MG63 (cell line): ENCODE results near the gene HOXD9. TPM values are rescaled to one million over a fixed set of nuclear protein-coding genes. Genes with fewer than 3 reads are reported as not detected.

Source experiments
- DNase-seq: peaks from one replicate; pipeline ENCODE4 v3.0.0-alpha.2; 2020
- H3K27me3 ChIP-seq: fragments of 250-450 bp; sonication (Bioruptor Pico); 2 replicates; pipeline ENCODE4 v1.5.1; 2020; ENCODE audit warnings: mild to moderate bottlenecking, moderate library complexity
- H3K36me3 ChIP-seq: fragments of 250-450 bp; sonication (Bioruptor Pico); 2 replicates; pipeline ENCODE4 v1.5.1; 2020; ENCODE audit warnings: mild to moderate bottlenecking, moderate library complexity
- H3K4me3 ChIP-seq: fragments of 250-450 bp; sonication (Bioruptor Pico); 2 replicates; pipeline ENCODE4 v1.5.1; 2020; ENCODE audit warnings: mild to moderate bottlenecking, moderate library complexity
- H3K9me3 ChIP-seq: fragments of 250-450 bp; sonication (Bioruptor Pico); 2 replicates; pipeline ENCODE4 v1.5.1; 2020; ENCODE audit warnings: mild to moderate bottlenecking, moderate library complexity
- total RNA-seq: library from RNA; depleted of rRNA; stranded (reverse); fragments of >200 nt; shearing (Covaris generic); gene quantifications from 2 replicates; pipeline ENCODE4 v1.2.3, GENCODE V29; 2014; ENCODE audit warnings: low replicate concordance

The HOXD9 gene
- total RNA-seq, 1 experiment from 2014 or later: 0.16 TPM

GRCh38 chr2:176149481-176149938, 27.0 kb downstream of the HOXD9 start:
- Histone ChIP-seq H3K27me3 (no peaks in the 10 kb centered on the region), H3K4me3 (no peak overlapping the region), H3K9me3 (no peaks in the 10 kb centered on the region), H3K36me3 (no peaks in the 10 kb centered on the region)
- no peak for DNase-seq

GRCh38 chr2:176149939-176150583, 27.5 kb downstream of the HOXD9 start:
- H3K27me3 ChIP-seq: no peaks in the 10 kb centered on the region
- no peaks in the 10 kb centered on the region; the same call in 1 of the 2 replicates for H3K9me3 ChIP-seq
- no peak for DNase-seq
- H3K4me3 ChIP-seq: no peak overlapping the region
- no peaks in the 10 kb centered on the region for H3K36me3 ChIP-seq

GRCh38 chr2:176150584-176151441, 28.3 kb downstream of the HOXD9 start:
- Histone ChIP-seq H3K27me3 (no peaks in the 10 kb centered on the region), H3K36me3 (no peaks in the 10 kb centered on the region), H3K4me3 (no peak overlapping the region), H3K9me3 (no peaks in the 10 kb centered on the region; the same call in 1 of the 2 replicates)
- no peak for DNase-seq

- no peak for DNase-seq
- Histone ChIP-seq H3K4me3 (no peak within 1 kb of the TSS), H3K9me3 (no peaks in the 10 kb centered on the region; the same call in 1 of the 2 replicates), H3K27me3 (no peaks in the 10 kb centered on the region), H3K36me3 (no peaks in the 10 kb centered on the region)
These were observed 29.1 kb downstream of the HOXD9 start, which contains the start of gene HOXD4 for GRCh38 chr2:176151442-176152287. TSS of gene HOXD4 (plus strand) at chr2:176151550. CDS start at chr2:176151634, 84 bp downstream.

GRCh38 chr2:176152350-176153181, 30.0 kb downstream of the HOXD9 start:
- Histone ChIP-seq H3K9me3 (no peaks in the 10 kb centered on the region; the same call in 1 of the 2 replicates), H3K27me3 (no peaks in the 10 kb centered on the region), H3K4me3 (no peak overlapping the region), H3K36me3 (no peaks in the 10 kb centered on the region)
- DNase-seq: no peak

- Histone ChIP-seq H3K9me3 (no peaks in the 10 kb centered on the region; the same call in 1 of the 2 replicates), H3K36me3 (no peaks in the 10 kb centered on the region), H3K27me3 (no peaks in the 10 kb centered on the region)
These were observed 32.2 kb downstream of the HOXD9 start for GRCh38 chr2:176154576-176155252.

GRCh38 chr2:176155356-176156044, 33.0 kb downstream of the HOXD9 start:
- no peak for DNase-seq
- no peaks in the 10 kb centered on the region; the same call in 1 of the 2 replicates for H3K9me3 ChIP-seq
- H3K27me3 ChIP-seq: no peaks in the 10 kb centered on the region
- no peaks in the 10 kb centered on the region for H3K36me3 ChIP-seq
- no peak overlapping the region for H3K4me3 ChIP-seq

More at GRCh38 chr2:176154576-176155252, 32.2 kb downstream of the HOXD9 start:
- DNase-seq: no peak
- no peak overlapping the region for H3K4me3 ChIP-seq

GRCh38 chr2:176156301-176156806, 33.8 kb downstream of the HOXD9 start:
- DNase-seq: no peak
- H3K36me3 ChIP-seq: no peaks in the 10 kb centered on the region
- no peak overlapping the region for H3K4me3 ChIP-seq
- H3K27me3 ChIP-seq: no peaks in the 10 kb centered on the region
- H3K9me3 ChIP-seq: no peaks in the 10 kb centered on the region; the same call in 1 of the 2 replicates

DNA sequence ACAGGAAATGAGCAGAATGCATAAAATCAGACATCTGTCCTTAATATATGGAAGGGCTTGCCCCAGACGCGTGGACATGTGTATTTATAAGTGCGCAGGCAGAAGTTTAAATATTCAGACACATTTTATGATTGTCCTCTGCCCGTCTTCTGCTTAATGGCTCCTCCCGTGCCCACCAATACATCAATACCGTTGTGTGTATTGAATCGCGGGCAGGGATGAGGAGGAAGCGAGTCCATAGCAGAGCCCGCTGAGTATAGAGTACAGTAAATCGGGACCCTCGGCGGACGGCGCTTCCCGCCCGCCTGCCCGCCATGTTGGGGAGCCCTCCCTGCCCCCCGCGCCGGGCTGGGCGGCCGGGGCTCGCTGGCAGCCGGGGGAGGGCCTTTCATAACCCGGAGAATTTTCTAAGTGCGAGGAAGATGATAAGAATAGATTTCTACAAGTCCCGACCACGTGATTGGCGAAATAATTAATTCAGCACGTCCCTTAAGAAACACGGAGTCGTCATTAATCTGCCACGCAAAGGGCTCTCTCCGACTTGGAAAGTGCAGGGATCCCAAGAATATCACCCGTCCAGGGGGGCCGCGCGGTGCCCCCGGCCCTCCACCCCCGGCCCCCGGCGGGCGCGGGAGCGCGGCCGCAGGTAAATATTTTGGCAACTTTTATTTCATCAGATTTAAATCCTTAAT, 34.4 kb downstream of the HOXD9 start, which contains the start of gene HOXD3:
Gene HOXD3 (plus strand): TSS at position 501 of the 692 bp plus-strand sequence. CDS start 11,808 bp downstream, outside the sequence.
- no peaks in the 10 kb centered on the region for H3K27me3 ChIP-seq
- H3K4me3 ChIP-seq: no peak within 1 kb of the TSS

GRCh38 chr2:176157499-176158185, 35.1 kb downstream of the HOXD9 start:
- no peaks in the 10 kb centered on the region for H3K36me3 ChIP-seq
- H3K27me3 ChIP-seq: no peaks in the 10 kb centered on the region
- no peaks in the 10 kb centered on the region; the same call in 1 of the 2 replicates for H3K9me3 ChIP-seq
- DNase-seq: no peak
- no peak overlapping the region for H3K4me3 ChIP-seq

More for the DNA sequence above, 34.4 kb downstream of the HOXD9 start, which contains the start of gene HOXD3:
- no peak for DNase-seq
- H3K9me3 ChIP-seq: no peaks in the 10 kb centered on the region; the same call in 1 of the 2 replicates
- H3K36me3 ChIP-seq: no peaks in the 10 kb centered on the region

GRCh38 chr2:176158186-176158591, 35.7 kb downstream of the HOXD9 start:
- no peaks in the 10 kb centered on the region; the same call in 1 of the 2 replicates for H3K9me3 ChIP-seq
- H3K4me3 ChIP-seq: no peak overlapping the region
- H3K36me3 ChIP-seq: no peaks in the 10 kb centered on the region
- DNase-seq: no peak
- no peaks in the 10 kb centered on the region for H3K27me3 ChIP-seq

DNA sequence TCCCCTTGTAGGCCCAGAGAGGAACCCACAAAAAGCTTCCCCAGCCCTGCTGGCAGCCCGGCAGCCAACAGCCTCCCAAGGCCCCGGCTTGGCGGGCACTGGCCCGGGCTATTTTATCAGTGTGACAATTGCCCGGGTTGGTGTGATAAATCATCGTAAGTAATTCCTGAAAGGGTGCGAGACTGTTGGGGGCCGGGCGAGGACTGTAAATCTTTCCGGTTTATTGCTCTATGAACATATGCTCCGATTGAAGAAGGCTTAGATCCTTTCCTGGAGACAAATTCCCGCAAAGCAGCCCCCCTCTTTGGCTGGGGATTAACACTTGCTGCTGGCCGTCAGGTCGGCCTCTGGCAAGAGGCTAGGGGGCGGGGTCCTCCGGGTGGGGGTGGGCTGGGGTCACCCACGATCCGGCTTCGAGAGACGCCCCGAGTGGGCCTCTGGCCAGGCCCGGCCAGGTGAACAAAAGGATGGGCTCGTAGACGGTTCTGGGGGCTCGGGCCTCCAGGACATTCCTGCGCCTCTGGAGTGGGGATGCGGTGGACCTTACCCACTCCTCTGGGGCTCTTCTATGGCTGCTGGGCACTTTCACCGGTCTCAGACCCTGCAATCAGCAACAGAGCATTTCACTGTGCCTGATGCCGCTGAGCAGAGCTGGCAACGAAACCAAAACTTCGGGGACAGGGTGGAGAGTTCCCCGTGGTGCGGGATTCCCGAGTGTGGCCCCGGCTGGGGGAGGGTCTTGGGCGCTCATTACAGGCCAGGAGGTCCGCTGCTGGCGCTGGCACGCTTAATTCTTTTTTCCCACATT, 36.5 kb downstream of the HOXD9 start:
- no peaks in the 10 kb centered on the region for H3K36me3 ChIP-seq
- H3K9me3 ChIP-seq: no peaks in the 10 kb centered on the region; the same call in 1 of the 2 replicates
- H3K27me3 ChIP-seq: no peaks in the 10 kb centered on the region
- H3K4me3 ChIP-seq: no peak overlapping the region
- no peak for DNase-seq
